PC-9 (cell line): ENCODE measurements around the gene ARPC1A. TPM values are rescaled to one million over a fixed set of nuclear protein-coding genes. Genes with fewer than 3 reads are reported as not detected.
A peak's percentile ranks its signal among the peaks of the same experiment; 100 is the strongest.
"Not testable (repeated sequence)": the region's sequence is repeated elsewhere in the genome, so short reads cannot be mapped to it uniquely, and the experiment has no call there.

Experiments
- BruUV-seq: library from RNA; stranded (reverse); fragments of 400-500 nt; replicated peaks from 2 replicates; lab custom pipeline; 2021; lab: Mats Ljungman, UMichigan
- CTCF ChIA-PET: fragments of 300-600 bp; sonication (Branson Sonifier 250); formaldehyde crosslinking; loops from one replicate; lab custom pipeline; 2022; ENCODE audit warnings: antibody characterized with exemption; lab: Charles Lee
- POLR2A ChIA-PET: fragments of 300-600 bp; sonication (Branson Sonifier 250); formaldehyde crosslinking; loops from one replicate; lab custom pipeline; 2022; ENCODE audit warnings: antibody characterized with exemption; ENCODE audit not compliant: unreplicated experiment; lab: Charles Lee
- DNase-seq, 2 experiments: peaks; one replicate each; pipeline versions ENCODE4 v3.0.0 to v3.0.0-alpha.2; 2015 to 2022; ENCODE audit warnings: mixed read lengths in 1 of 2
- H2AFZ ChIP-seq: fragments of 200-600 bp; sonication (generic); 2 replicates; pipeline ENCODE4 v1.8.1; 2017; ENCODE audit warnings: antibody characterized with exemption
- H3F3A ChIP-seq: fragments of 200-600 bp; sonication (generic); 2 replicates; pipeline ENCODE4 v1.8.1; 2017; ENCODE audit warnings: antibody characterized with exemption, mild to moderate bottlenecking, low read depth; ENCODE audit not compliant: insufficient read depth
- H3K27ac ChIP-seq: fragments of 200-600 bp; sonication (generic); 2 replicates; pipeline ENCODE4 v1.6.1; 2016; ENCODE audit warnings: mixed run types
- H3K27me3 ChIP-seq: fragments of 200-600 bp; sonication (generic); 2 replicates; pipeline ENCODE4 v1.6.1; 2016; ENCODE audit warnings: low read depth, mixed run types; ENCODE audit not compliant: insufficient read depth
- H3K36me3 ChIP-seq: fragments of 200-600 bp; sonication (generic); 2 replicates; pipeline ENCODE4 v1.6.1; 2016; ENCODE audit warnings: low read depth, mixed run types
- H3K4me1 ChIP-seq: fragments of 200-600 bp; sonication (generic); replicated peaks from 2 replicates; pipeline ENCODE4 v1.6.1; 2016; ENCODE audit warnings: mixed run types; ENCODE audit not compliant: insufficient read depth
- H3K4me2 ChIP-seq: fragments of 200-600 bp; sonication (generic); 2 replicates; pipeline ENCODE4 v1.6.1; 2017; ENCODE audit warnings: mixed run types
- H3K4me3 ChIP-seq: fragments of 200-600 bp; sonication (generic); 2 replicates; pipeline ENCODE4 v1.6.1; 2016; ENCODE audit warnings: mixed run types
- H3K79me2 ChIP-seq: fragments of 200-600 bp; sonication (generic); 2 replicates; pipeline ENCODE4 v1.6.1; 2017; ENCODE audit warnings: low read depth, mixed run types
- H3K9me2 ChIP-seq: fragments of 200-600 bp; sonication (generic); 2 replicates; pipeline ENCODE4 v1.8.1; 2017; ENCODE audit warnings: mild to moderate bottlenecking; ENCODE audit not compliant: insufficient read depth
- H3K9me3 ChIP-seq: fragments of 200-600 bp; sonication (generic); 2 replicates; pipeline ENCODE4 v1.8.1; 2016; ENCODE audit warnings: low read depth; ENCODE audit not compliant: insufficient read depth
- H4K20me1 ChIP-seq: fragments of 200-600 bp; sonication (generic); 2 replicates; pipeline ENCODE4 v1.8.1; 2017; ENCODE audit not compliant: insufficient read depth
- CTCF ChIP-seq: fragments of 200-600 bp; sonication (generic); conservative IDR thresholded peaks from 2 replicates; pipeline ENCODE4 v1.6.1; 2017; ENCODE audit warnings: mixed run types, antibody characterized with exemption, mild to moderate bottlenecking, moderate library complexity
- EZH2 ChIP-seq: fragments of 200-600 bp; sonication (generic); IDR thresholded peaks from 2 replicates; pipeline ENCODE4 v1.8.0; 2017; ENCODE audit warnings: antibody characterized with exemption, low read depth
- intact Hi-C: fragments of 100-400 bp; cut with micrococcal nuclease; formaldehyde crosslinking; loops from one replicate; pipeline ENCODE4 v1.10.0; 2022; ENCODE audit not compliant: unreplicated experiment
- total RNA-seq: library from RNA; stranded (reverse); gene quantifications from 2 replicates; pipeline ENCODE4 v1.2.3, GENCODE V29; 2021

Gene ARPC1A
- total RNA-seq, 1 experiment from 2014 or later = 305 TPM

GRCh38 chr7:99379043-99379577 is 53.4 kb downstream of the ARPC1A start:
- Histone ChIP-seq H4K20me1 (peaks cover 23% of the 10 kb centered on the region), H2AFZ (no peak overlapping the region), H3K27ac (no peak overlapping the region), H3K27me3 (no peaks in the 10 kb centered on the region), H3K9me3 (no peaks in the 10 kb centered on the region), H3K4me1 (peaks cover 17% of the 10 kb centered on the region), H3K4me3 (no peak overlapping the region), H3K9me2 (no peaks in the 10 kb centered on the region), H3K36me3 (no peaks in the 10 kb centered on the region), H3K79me2 (peaks cover 53% of the 10 kb centered on the region), H3F3A (peaks cover 19% of the 10 kb centered on the region; the same call in 1 of the 2 replicates), H3K4me2 (no peak overlapping the region)
- intact Hi-C loops = loop anchor here (10.0 kb wide), 1 partner anchor 104 kb away; the partner anchor contains the start of gene MYH16
- TF ChIP-seq CTCF = no peak
- TF ChIP-seq EZH2 = no peak
- ChIA-PET CTCF (no interaction called here), POLR2A (interaction anchor here (0.7 kb wide), 1 partner anchor 237 kb away, joined by 17 read pairs; no protein-coding TSS in a partner anchor)
- no TSS peak for BruUV-seq
- peak in 1 of 2 experiments; percentile 29 for DNase-seq

DNA sequence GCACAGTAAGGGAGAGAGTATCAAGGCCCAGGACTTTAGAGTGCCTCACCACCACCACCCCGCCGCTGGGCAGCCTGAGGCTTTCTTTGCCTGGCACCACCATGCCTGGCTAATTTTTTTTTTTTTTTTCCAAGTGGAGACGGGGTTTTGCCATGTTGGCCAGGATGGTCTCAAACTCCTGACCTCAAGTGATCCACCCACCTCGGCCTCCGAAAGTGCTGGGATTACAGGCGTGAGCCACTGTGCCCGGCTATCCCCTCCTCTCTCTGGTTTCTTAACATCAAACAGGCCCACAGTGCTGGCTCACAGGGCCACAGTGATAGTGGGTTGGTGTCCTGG is 54.0 kb downstream of the ARPC1A start:
- not testable (repeated sequence) for BruUV-seq

DNA sequence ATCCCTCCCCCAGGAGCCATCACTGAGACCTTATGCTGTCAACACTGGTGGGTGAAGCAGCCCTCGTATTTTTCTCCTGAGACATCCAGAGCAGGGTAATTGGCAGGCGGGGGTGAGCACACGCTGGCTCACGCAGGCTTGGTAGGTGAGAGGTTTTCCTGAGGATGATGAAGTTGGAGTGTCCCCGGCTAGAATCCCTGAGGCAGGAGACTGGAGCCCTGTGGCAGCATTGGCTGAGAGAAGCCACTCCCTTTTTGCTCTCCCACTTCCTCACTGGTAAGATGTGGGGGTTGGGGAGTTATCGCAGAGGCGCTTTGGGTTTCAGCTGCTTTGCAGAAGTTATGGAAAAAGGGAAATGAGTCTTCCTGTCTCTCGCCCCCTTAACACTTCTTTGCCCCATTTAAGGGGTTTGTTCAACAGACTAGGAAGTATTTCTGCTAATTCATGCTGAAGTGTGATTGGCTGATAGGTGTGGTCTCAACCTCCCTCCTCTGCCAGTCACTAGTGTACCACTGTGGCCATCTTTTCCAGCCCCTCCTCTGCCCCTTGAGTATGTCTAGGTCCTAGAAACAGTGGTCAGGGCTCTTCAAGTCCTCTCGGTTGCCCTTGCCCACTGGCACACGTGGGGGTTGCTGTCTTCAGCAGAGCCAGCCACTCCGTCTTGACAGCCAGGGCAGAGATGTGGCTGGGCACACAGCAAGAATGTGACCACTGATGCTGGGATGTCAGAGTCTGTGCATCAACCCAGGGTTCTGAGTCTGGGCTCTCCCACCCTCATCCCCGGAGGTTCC is 54.5 kb downstream of the ARPC1A start:
- peaks cover 19% of the 10 kb centered on the region; the same call in 1 of the 2 replicates for H3F3A ChIP-seq
- intact Hi-C loops = no loop called here
- H3K4me1 ChIP-seq = peaks cover 17% of the 10 kb centered on the region
- no peak overlapping the region for H3K4me3 ChIP-seq
- H3K4me2 ChIP-seq = no peak overlapping the region
- no peaks in the 10 kb centered on the region for H3K27me3 ChIP-seq
- TF ChIP-seq CTCF (no peak), EZH2 (no peak)
- peaks cover 27% of the 10 kb centered on the region for H4K20me1 ChIP-seq
- H3K27ac ChIP-seq = no peak overlapping the region
- POLR2A ChIA-PET = no interaction called here
- no peak overlapping the region for H2AFZ ChIP-seq
- no peak for DNase-seq
- no peaks in the 10 kb centered on the region for H3K9me2 ChIP-seq
- H3K79me2 ChIP-seq = peaks cover 53% of the 10 kb centered on the region
- no TSS peak for BruUV-seq
- H3K36me3 ChIP-seq = no peaks in the 10 kb centered on the region
- no peaks in the 10 kb centered on the region for H3K9me3 ChIP-seq
- CTCF ChIA-PET = no interaction called here

More for the DNA sequence above, 54.0 kb downstream of the ARPC1A start:
- CTCF ChIA-PET, H3K27ac ChIP-seq, H2AFZ ChIP-seq, H3K9me2 ChIP-seq, DNase-seq, H3K4me3 ChIP-seq, H3K27me3 ChIP-seq, H3K36me3 ChIP-seq, H3K4me2 ChIP-seq, H3K9me3 ChIP-seq: not testable (repeated sequence)
- POLR2A ChIA-PET = interaction anchor here (0.7 kb wide), 1 partner anchor 236 kb away, joined by 17 read pairs; no protein-coding TSS in a partner anchor
- intact Hi-C loops = loop anchor here (10.0 kb wide), 1 partner anchor 105 kb away; the partner anchor contains the start of gene MYH16
- H3F3A ChIP-seq = peaks cover 19% of the 10 kb centered on the region; the same call in 1 of the 2 replicates
- H4K20me1 ChIP-seq = peaks cover 27% of the 10 kb centered on the region
- H3K4me1 ChIP-seq = peaks cover 17% of the 10 kb centered on the region
- peaks cover 53% of the 10 kb centered on the region for H3K79me2 ChIP-seq
